ENCODE results near the gene ODAD2. TPM values are rescaled to one million over a fixed set of nuclear protein-coding genes. Genes with fewer than 3 reads are reported as not detected.

The ODAD2 gene
- total and polyA plus RNA-seq, 2 of the 8 experiments (the other 6 are each of a cell fraction or from before 2014, with no cell fraction given) = 0.95 to 4.3 TPM

DNA sequence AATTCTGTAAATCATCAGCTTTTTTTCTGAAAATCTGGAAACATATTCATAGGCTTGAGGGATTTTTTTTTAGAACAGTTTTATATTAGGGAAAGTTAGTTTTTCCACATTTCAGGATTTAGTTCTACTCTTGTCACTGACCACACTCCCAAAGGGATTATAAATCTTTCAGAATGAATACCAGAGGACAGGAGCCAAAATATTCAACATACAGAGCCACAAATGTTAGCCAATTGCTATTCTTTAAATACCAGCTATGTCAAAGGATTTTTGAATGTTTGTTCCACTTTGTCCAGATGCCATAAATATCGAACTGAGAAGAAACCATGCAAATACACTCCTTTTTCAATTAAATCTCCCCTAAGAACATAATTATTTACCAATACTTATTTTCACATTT, 50.7 kb downstream of the ODAD2 start:
- H2BK20ac ChIP-seq (ENCODE audit: low read length) = no peak overlapping the region
- H2BK5ac ChIP-seq (ENCODE audit: low read depth, low read length) = no peak overlapping the region
- CTCF ChIA-PET (ENCODE audit: partially characterized antibody) = interaction anchor here (0.7 to 1.3 kb wide), 3 partner anchors 8 to 201 kb away, joined by 3 read pairs; no protein-coding TSS in a partner anchor
- H2BK15ac ChIP-seq (ENCODE audit: low read length) = no peak overlapping the region
- no peak overlapping the region for H2BK120ac ChIP-seq (replicated peaks; ENCODE audit: low read depth, low read length)
- H2BK12ac ChIP-seq (ENCODE audit: low read depth, low read length) = no peak overlapping the region
- no peak overlapping the region for H3K4ac ChIP-seq (replicated peaks; ENCODE audit: insufficient read length, low read depth, low read length)
- no peaks in the 10 kb centered on the region for H3K27me3 ChIP-seq (replicated peaks in 1 of 4; ENCODE audit: control insufficient read depth in 3 of 4, extremely low read depth in 1 of 4, insufficient read depth in 3 of 4, low read length in 3 of 4)
- H3K4me2 ChIP-seq (ENCODE audit: insufficient read depth in 1 of 2, low read depth in 2 of 2, low read length in 2 of 2) = no peak overlapping the region
- H3K4me3 ChIP-seq (ENCODE audit: extremely low read depth in 1 of 4, insufficient read depth in 2 of 4, low read depth in 3 of 4, low read length in 4 of 4) = no peak overlapping the region
- H3K56ac ChIP-seq (replicated peaks; ENCODE audit: insufficient read length, low read depth, low read length) = no peak overlapping the region
- H3K18ac ChIP-seq (ENCODE audit: extremely low read depth, low read length) = no peak overlapping the region
- H3K23me2 ChIP-seq (ENCODE audit: low read depth, low read length) = no peaks in the 10 kb centered on the region
- H4K20me1 ChIP-seq (replicated peaks in 1 of 2; ENCODE audit: control insufficient read depth in 1 of 2, insufficient read depth in 2 of 2, low read length in 2 of 2) = peaks cover 0 to 1% of the 10 kb centered on the region in 2 experiments
- H3K9me3 ChIP-seq (ENCODE audit: insufficient read depth in 2 of 2, low read depth in 1 of 2, low read length in 1 of 2) = no peaks in the 10 kb centered on the region
- WGBS, 2 experiments (ENCODE audit: extremely low coverage in 1 of 2, insufficient coverage in 1 of 2, insufficient read length in 1 of 2, insufficient replicate concordance in 2 of 2, low coverage in 1 of 2, low lambda C conversion rate in 2 of 2, missing lambda C conversion rate in 1 of 2) = 75% methylated on average over 1 of the region's 1 CpG; no CpG with 5 or more reads in 1 of the 2 experiments
- no peak for FAIRE-seq
- H3K4me1 ChIP-seq (replicated peaks in 1 of 4; ENCODE audit: control insufficient read depth in 3 of 4, insufficient read depth in 4 of 4, low read length in 3 of 4) = no peaks in the 10 kb centered on the region; a peak in 1 of 7 replicates
- no peaks in the 10 kb centered on the region for H3K79me1 ChIP-seq (ENCODE audit: low read depth, low read length)
- no peak overlapping the region for H3K23ac ChIP-seq (ENCODE audit: insufficient read length)
- no peak overlapping the region for H2AFZ ChIP-seq (ENCODE audit: low read length)
- no peaks in the 10 kb centered on the region for H3K36me3 ChIP-seq (ENCODE audit: control insufficient read depth in 2 of 4, insufficient read depth in 4 of 4, low read length in 3 of 4)
- no peak overlapping the region for H3K9ac ChIP-seq (replicated peaks in 1 of 4; ENCODE audit: extremely low read depth in 1 of 4, low read depth in 3 of 4, low read length in 3 of 4)
- H3K79me2 ChIP-seq (ENCODE audit: control insufficient read depth in 1 of 2, insufficient read depth in 2 of 2, low read length in 2 of 2) = no peaks in the 10 kb centered on the region
- no peak for DNase-seq (ENCODE audit: low read depth in 1 of 2, low spot score in 2 of 2)
- no peak overlapping the region for H4K8ac ChIP-seq (ENCODE audit: extremely low read depth, insufficient read depth, low read length)
- no peak overlapping the region for H3K14ac ChIP-seq (ENCODE audit: insufficient read length)
- no peak overlapping the region for H3K27ac ChIP-seq (ENCODE audit: low read depth, low read length)
- no peak overlapping the region for H2AK5ac ChIP-seq (ENCODE audit: low read depth, low read length)
- H4K91ac ChIP-seq (replicated peaks; ENCODE audit: insufficient read length, low read length) = no peak overlapping the region
- H4K5ac ChIP-seq (ENCODE audit: insufficient read length, low read depth, low read length) = no peak overlapping the region
- POLR2A ChIA-PET (ENCODE audit: partially characterized antibody) = no interaction called here
- no peak for TF ChIP-seq TAF1 (IDR thresholded peaks at IDR 0.05; ENCODE audit: low read depth, low read length)
- TF ChIP-seq EGR1 (IDR thresholded peaks at IDR 0.05; ENCODE audit: borderline replicate concordance, low read depth, low read length) = no peak
- no peak for TF ChIP-seq FOSL1 (IDR thresholded peaks at IDR 0.05; ENCODE audit: insufficient read depth, low read depth, low read length)
- TF ChIP-seq NANOG (IDR thresholded peaks at IDR 0.05; ENCODE audit: insufficient read depth, low read depth, low read length, poor library complexity, severe bottlenecking) = no peak
- TF ChIP-seq BCL11A (IDR thresholded peaks at IDR 0.05; ENCODE audit: low read depth in 2 of 2, low read length in 2 of 2) = no peak
- no peak for TF ChIP-seq SUZ12 (IDR thresholded peaks at IDR 0.05; ENCODE audit: low read length)

Data from H1 (cell line).